ENCODE results near the gene BCAS3. TPM values are rescaled to one million over a fixed set of nuclear protein-coding genes. Genes with fewer than 3 reads are reported as not detected.

BCAS3 gene
- polyA plus RNA-seq (2013, experiment 1 of 4) = 34.3 TPM
- polyA plus RNA-seq (2013, experiment 2 of 4) = 33.9 TPM
- polyA plus RNA-seq (2013, experiment 3 of 4) = 20.8 TPM
- polyA plus RNA-seq (2013, experiment 4 of 4) = 19.2 TPM

DNA sequence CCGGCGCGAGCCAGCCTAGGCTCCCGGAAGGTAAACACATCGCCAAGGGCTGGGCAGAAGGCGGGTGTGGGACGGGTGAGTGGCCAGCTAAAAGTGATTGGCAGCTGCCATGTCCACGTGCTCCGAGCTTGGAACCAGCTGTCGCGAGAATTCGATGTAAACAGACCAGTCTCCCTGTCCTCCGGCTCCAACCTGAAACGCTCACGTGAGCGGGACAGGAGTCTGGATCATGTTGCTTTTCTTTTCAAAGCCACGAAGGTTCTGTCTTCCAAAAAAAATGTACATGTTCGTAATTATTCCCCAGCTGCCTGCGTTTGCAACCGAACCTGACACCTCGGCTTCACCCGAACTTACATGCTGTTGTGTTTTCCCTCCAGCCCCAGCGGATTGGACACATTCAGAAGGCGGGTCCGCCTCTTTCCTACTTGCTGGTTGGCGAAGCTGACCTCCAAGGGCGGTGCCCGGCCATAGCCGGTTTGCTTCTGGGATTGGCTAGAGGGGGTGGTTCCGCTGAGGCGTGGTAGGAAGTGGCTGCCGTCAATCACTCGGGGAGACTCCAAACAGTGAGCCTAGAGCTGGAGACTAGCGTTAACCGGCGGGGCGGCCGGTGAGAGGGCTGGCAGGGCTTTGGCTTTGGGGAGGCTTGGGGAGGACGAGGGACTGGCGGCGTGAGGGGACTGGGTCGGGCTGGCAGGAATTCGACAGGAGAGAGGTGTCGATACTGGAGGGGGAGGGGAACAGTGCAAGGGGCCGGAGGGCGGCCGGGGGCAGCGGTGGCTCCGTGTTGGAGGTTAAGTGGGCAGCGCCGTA is at the start of gene BCAS3:
Gene BCAS3 (plus strand): TSS at position 544 of the 810 bp plus-strand sequence.
- 0 to 1% methylated on average over 51 of the region's 51 CpGs for WGBS, 2 experiments
- no peaks in the 10 kb centered on the region for H3K9me3 ChIP-seq (ENCODE audit: control insufficient read depth, low read length)
- H3K27me3 ChIP-seq (ENCODE audit: control insufficient read depth, insufficient read depth, low read length, poor library complexity, severe bottlenecking) = no peaks in the 10 kb centered on the region
- H3K4me1 ChIP-seq (ENCODE audit: control insufficient read depth, insufficient read depth, low read length) = no peaks in the 10 kb centered on the region
- peak within 1 kb of the TSS; percentile 59 for H3K4me3 ChIP-seq (ENCODE audit: insufficient read depth, low read depth, low read length)
- peak within 1 kb of the TSS; percentile 12 for H3K27ac ChIP-seq (ENCODE audit: insufficient read depth, low read depth, low read length, poor library complexity, severe bottlenecking)
- H3K36me3 ChIP-seq (ENCODE audit: control insufficient read depth, insufficient read depth, low read length) = no peaks in the 10 kb centered on the region

DNA sequence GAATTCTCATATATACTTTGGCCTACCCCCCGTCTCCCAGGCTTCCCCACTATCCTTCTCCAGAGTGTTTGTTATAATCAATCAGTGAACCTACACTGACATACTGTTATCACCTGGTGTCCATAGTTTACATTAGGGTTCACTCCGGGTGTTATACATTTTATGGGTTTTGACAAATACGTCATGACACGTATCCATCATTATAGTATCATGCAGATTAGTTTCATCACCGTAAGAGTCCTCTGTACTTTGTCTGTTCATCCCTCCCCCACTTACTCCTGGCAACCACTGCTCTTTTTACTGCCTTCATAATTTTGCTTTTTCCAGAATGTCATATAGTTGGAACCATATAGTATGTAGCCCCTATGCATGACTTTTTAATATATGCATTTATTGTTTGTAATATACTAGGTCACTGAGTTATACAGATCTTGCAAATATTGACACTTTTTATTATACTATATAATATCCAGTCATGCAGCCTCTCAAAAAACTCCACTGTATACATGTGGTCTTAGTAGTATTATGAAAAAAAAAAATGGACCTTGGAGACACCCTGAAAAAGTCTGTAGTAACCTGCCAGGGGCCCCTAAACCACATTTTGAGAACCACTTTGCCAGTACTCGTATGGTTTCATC is 49.3 kb upstream of the BCAS3 start:
- no peak overlapping the region for H3K27ac ChIP-seq (ENCODE audit: insufficient read depth, low read depth, low read length, poor library complexity, severe bottlenecking)
- peaks cover 10% of the 10 kb centered on the region for H3K36me3 ChIP-seq (ENCODE audit: control insufficient read depth, insufficient read depth, low read length)
- no peaks in the 10 kb centered on the region for H3K9me3 ChIP-seq (ENCODE audit: control insufficient read depth, low read length)
- no peaks in the 10 kb centered on the region for H3K27me3 ChIP-seq (ENCODE audit: control insufficient read depth, insufficient read depth, low read length, poor library complexity, severe bottlenecking)
- H3K4me1 ChIP-seq (ENCODE audit: control insufficient read depth, insufficient read depth, low read length) = no peaks in the 10 kb centered on the region
- no peak overlapping the region for H3K4me3 ChIP-seq (ENCODE audit: insufficient read depth, low read depth, low read length)
- 95 to 96% methylated on average over 6 of the region's 6 CpGs for WGBS, 2 experiments

- Histone ChIP-seq H3K27me3 (ENCODE audit: control insufficient read depth, insufficient read depth, low read length, poor library complexity, severe bottlenecking) (no peaks in the 10 kb centered on the region), H3K4me1 (ENCODE audit: control insufficient read depth, insufficient read depth, low read length) (no peaks in the 10 kb centered on the region), H3K36me3 (ENCODE audit: control insufficient read depth, insufficient read depth, low read length) (peaks cover 10% of the 10 kb centered on the region), H3K27ac (ENCODE audit: insufficient read depth, low read depth, low read length, poor library complexity, severe bottlenecking) (no peak overlapping the region), H3K4me3 (ENCODE audit: insufficient read depth, low read depth, low read length) (no peak overlapping the region), H3K9me3 (ENCODE audit: control insufficient read depth, low read length) (no peaks in the 10 kb centered on the region)
- WGBS, 2 experiments = 96 to 99% methylated on average over 2 of the region's 2 CpGs
These were observed 48.5 kb upstream of the BCAS3 start for GRCh38 chr17:60629120-60629519.

DNA sequence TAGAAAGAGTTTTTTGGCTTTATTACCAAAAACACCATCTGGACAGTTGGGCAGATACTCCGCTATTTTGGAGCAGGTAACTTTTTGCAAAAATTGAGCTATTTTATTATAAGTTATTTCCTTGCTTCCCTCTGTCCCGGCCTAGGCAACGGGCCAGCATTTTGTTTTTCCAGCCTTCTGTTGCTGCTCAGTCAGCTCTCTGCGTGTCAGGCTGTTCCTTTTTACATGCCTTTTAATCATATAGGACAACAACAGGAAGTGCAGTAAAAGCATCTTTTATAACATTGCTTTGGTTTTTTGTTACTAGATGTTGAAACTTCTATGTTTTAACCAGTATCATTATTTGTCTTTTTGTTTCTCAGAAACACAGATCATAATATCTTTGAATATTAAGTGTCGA is 47.3 kb upstream of the BCAS3 start:
- no peaks in the 10 kb centered on the region for H3K9me3 ChIP-seq (ENCODE audit: control insufficient read depth, low read length)
- H3K4me1 ChIP-seq (ENCODE audit: control insufficient read depth, insufficient read depth, low read length) = no peaks in the 10 kb centered on the region
- no peak overlapping the region for H3K27ac ChIP-seq (ENCODE audit: insufficient read depth, low read depth, low read length, poor library complexity, severe bottlenecking)
- WGBS, 2 experiments = 96 to 99% methylated on average over 5 of the region's 5 CpGs
- no peaks in the 10 kb centered on the region for H3K27me3 ChIP-seq (ENCODE audit: control insufficient read depth, insufficient read depth, low read length, poor library complexity, severe bottlenecking)
- H3K36me3 ChIP-seq (ENCODE audit: control insufficient read depth, insufficient read depth, low read length) = peaks cover 14% of the 10 kb centered on the region
- H3K4me3 ChIP-seq (ENCODE audit: insufficient read depth, low read depth, low read length) = no peak overlapping the region

DNA sequence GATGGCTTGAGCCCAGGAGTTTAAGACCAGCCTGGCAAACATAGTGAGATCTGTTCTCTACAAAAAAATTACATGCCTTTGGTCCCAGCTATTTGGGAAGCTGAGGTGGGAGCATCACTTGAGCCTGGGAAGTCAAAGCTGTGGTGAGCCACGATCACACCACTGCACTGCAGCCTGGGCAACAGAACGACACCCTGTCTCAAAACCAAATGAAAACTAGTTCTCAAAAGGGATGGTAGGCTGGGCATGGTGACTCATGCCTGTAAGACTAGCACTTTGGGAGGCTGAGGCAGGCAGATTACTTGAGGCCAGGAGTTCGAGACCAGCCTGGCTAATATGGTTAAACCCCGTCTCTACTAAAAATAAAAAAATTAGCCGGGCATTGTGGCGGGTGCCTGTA is 46.5 kb upstream of the BCAS3 start:
- Histone ChIP-seq H3K4me1 (ENCODE audit: control insufficient read depth, insufficient read depth, low read length) (no peaks in the 10 kb centered on the region), H3K27me3 (ENCODE audit: control insufficient read depth, insufficient read depth, low read length, poor library complexity, severe bottlenecking) (no peaks in the 10 kb centered on the region), H3K4me3 (ENCODE audit: insufficient read depth, low read depth, low read length) (no peak overlapping the region), H3K27ac (ENCODE audit: insufficient read depth, low read depth, low read length, poor library complexity, severe bottlenecking) (no peak overlapping the region), H3K36me3 (ENCODE audit: control insufficient read depth, insufficient read depth, low read length) (peaks cover 13% of the 10 kb centered on the region), H3K9me3 (ENCODE audit: control insufficient read depth, low read length) (no peaks in the 10 kb centered on the region)
- WGBS, 2 experiments = 92 to 95% methylated on average over 6 of the region's 6 CpGs

DNA sequence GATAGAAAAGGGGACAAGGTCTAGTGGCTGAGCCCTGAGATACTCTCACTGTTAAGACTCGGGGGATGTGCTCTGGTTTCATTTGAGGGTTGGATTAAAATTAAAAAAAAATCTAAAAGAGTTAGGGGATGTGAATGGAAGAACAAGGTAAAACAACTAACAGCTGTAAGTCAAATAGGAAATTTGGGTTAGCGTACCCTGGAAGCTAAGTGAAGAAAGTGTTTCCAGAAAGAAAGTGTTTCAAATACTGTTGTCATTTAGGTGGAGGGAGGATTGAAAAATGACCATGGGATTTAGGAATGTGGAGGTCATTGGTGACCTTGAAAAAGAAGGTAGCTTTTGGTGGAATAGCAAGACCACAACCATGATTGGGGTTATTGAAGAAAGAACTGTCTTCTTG is 40.0 kb upstream of the BCAS3 start:
- no peaks in the 10 kb centered on the region for H3K27me3 ChIP-seq (ENCODE audit: control insufficient read depth, insufficient read depth, low read length, poor library complexity, severe bottlenecking)
- peaks cover 6% of the 10 kb centered on the region for H3K36me3 ChIP-seq (ENCODE audit: control insufficient read depth, insufficient read depth, low read length)
- H3K4me3 ChIP-seq (ENCODE audit: insufficient read depth, low read depth, low read length) = no peak overlapping the region
- WGBS, 2 experiments = 97% methylated on average over 2 of the region's 2 CpGs
- H3K27ac ChIP-seq (ENCODE audit: insufficient read depth, low read depth, low read length, poor library complexity, severe bottlenecking) = no peak overlapping the region
- H3K4me1 ChIP-seq (ENCODE audit: control insufficient read depth, insufficient read depth, low read length) = no peaks in the 10 kb centered on the region
- H3K9me3 ChIP-seq (ENCODE audit: control insufficient read depth, low read length) = no peaks in the 10 kb centered on the region

GRCh38 chr17:60639019-60639330 is 38.7 kb upstream of the BCAS3 start:
- peaks cover 4% of the 10 kb centered on the region for H3K36me3 ChIP-seq (ENCODE audit: control insufficient read depth, insufficient read depth, low read length)
- H3K9me3 ChIP-seq (ENCODE audit: control insufficient read depth, low read length) = no peaks in the 10 kb centered on the region

DNA sequence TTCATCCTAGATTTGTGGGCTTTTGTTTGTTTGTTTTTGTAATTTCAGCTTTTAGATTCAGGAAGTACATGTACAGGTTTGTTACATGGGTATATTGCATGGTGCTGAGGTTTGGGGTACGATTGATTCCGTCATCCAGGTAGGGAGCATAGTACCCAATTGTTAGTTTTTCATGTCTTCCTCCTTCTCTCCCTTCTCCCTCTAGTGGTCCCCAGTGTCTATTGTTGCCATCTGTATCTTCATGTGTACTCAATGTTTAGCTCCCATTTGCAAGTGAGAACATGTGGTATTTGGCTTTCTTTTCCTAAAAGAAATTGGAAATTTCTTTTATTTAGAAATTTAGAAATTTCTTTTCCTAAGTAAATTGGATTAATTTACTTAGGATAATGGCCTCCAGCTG is 37.1 kb upstream of the BCAS3 start:
- no peak overlapping the region for H3K27ac ChIP-seq (ENCODE audit: insufficient read depth, low read depth, low read length, poor library complexity, severe bottlenecking)
- H3K4me3 ChIP-seq (ENCODE audit: insufficient read depth, low read depth, low read length) = no peak overlapping the region
- H3K9me3 ChIP-seq (ENCODE audit: control insufficient read depth, low read length) = no peaks in the 10 kb centered on the region
- no peaks in the 10 kb centered on the region for H3K36me3 ChIP-seq (ENCODE audit: control insufficient read depth, insufficient read depth, low read length)
- WGBS, 2 experiments = 77 to 100% methylated on average over 2 of the region's 2 CpGs
- no peaks in the 10 kb centered on the region for H3K4me1 ChIP-seq (ENCODE audit: control insufficient read depth, insufficient read depth, low read length)
- H3K27me3 ChIP-seq (ENCODE audit: control insufficient read depth, insufficient read depth, low read length, poor library complexity, severe bottlenecking) = no peaks in the 10 kb centered on the region

More at GRCh38 chr17:60639019-60639330, 38.7 kb upstream of the BCAS3 start:
- Histone ChIP-seq H3K27me3 (ENCODE audit: control insufficient read depth, insufficient read depth, low read length, poor library complexity, severe bottlenecking) (no peaks in the 10 kb centered on the region), H3K4me3 (ENCODE audit: insufficient read depth, low read depth, low read length) (no peak overlapping the region), H3K27ac (ENCODE audit: insufficient read depth, low read depth, low read length, poor library complexity, severe bottlenecking) (no peak overlapping the region), H3K4me1 (ENCODE audit: control insufficient read depth, insufficient read depth, low read length) (no peaks in the 10 kb centered on the region)
- 79 to 82% methylated on average over 4 of the region's 4 CpGs for WGBS, 2 experiments

GRCh38 chr17:60641126-60641525 is 36.5 kb upstream of the BCAS3 start:
- no peaks in the 10 kb centered on the region for H3K36me3 ChIP-seq (ENCODE audit: control insufficient read depth, insufficient read depth, low read length)
- no peaks in the 10 kb centered on the region for H3K27me3 ChIP-seq (ENCODE audit: control insufficient read depth, insufficient read depth, low read length, poor library complexity, severe bottlenecking)
- H3K9me3 ChIP-seq (ENCODE audit: control insufficient read depth, low read length) = no peaks in the 10 kb centered on the region
- no peaks in the 10 kb centered on the region for H3K4me1 ChIP-seq (ENCODE audit: control insufficient read depth, insufficient read depth, low read length)
- WGBS, 2 experiments = 87 to 92% methylated on average over 3 of the region's 3 CpGs
- no peak overlapping the region for H3K27ac ChIP-seq (ENCODE audit: insufficient read depth, low read depth, low read length, poor library complexity, severe bottlenecking)
- no peak overlapping the region for H3K4me3 ChIP-seq (ENCODE audit: insufficient read depth, low read depth, low read length)

- H3K9me3 ChIP-seq (ENCODE audit: control insufficient read depth, low read length) = no peaks in the 10 kb centered on the region
- H3K4me1 ChIP-seq (ENCODE audit: control insufficient read depth, insufficient read depth, low read length) = no peaks in the 10 kb centered on the region
- H3K27ac ChIP-seq (ENCODE audit: insufficient read depth, low read depth, low read length, poor library complexity, severe bottlenecking) = no peak overlapping the region
- WGBS, 2 experiments = 79 to 88% methylated on average over 1 of the region's 1 CpG
- H3K27me3 ChIP-seq (ENCODE audit: control insufficient read depth, insufficient read depth, low read length, poor library complexity, severe bottlenecking) = no peaks in the 10 kb centered on the region
- no peak overlapping the region for H3K4me3 ChIP-seq (ENCODE audit: insufficient read depth, low read depth, low read length)
- H3K36me3 ChIP-seq (ENCODE audit: control insufficient read depth, insufficient read depth, low read length) = no peaks in the 10 kb centered on the region
These were observed 35.8 kb upstream of the BCAS3 start for GRCh38 chr17:60641810-60642220.
